Right lobe of liver (tissue), 4 donors: ENCODE data around the gene ETHE1.

ENCODE experiments used
- POLR2A ChIP-seq: fragments of 450-650 bp; IDR thresholded peaks from one replicate; pipeline ENCODE4 v1.6.1; 2017; ENCODE audit warnings: antibody characterized with exemption, mild to moderate bottlenecking
- TF ChIP-seq, protein P1 (sequence below), 4 donors: fragments of 200-600 bp in 3 of 4; fragments of 450-650 bp in 1 of 4; IDR thresholded peaks; one replicate each; pipeline versions ENCODE4 v1.5.1 to v1.8.0; 2016 to 2022; ENCODE audit warnings: antibody characterized with exemption in 4 of 4, mild to moderate bottlenecking in 2 of 4
- donor health status: DM: no; HTN: no; CAD: no.
- donor health status: DM: no; HTN: no; CAD: no.
- donor health status: DM: no; HTN: yes; CAD: no.

DNA sequence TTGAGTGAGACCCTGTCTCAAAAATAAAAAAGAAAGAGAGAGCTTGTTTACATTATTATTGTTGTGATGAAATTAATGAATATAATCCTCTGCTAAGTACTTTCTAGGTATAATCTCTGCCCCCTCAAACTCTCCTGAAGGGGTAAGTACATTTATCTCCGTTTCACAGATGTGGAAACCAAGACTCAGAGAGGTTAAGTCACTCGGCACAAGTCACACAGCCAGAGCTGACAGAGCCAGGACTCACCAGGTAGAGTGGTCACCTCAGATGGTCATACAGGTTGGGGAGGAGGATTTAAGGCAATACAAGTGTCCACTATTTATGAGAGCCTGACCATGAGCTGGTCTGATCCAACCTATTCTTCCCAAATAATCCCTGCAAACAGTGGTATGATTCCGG is 46.4 kb downstream of the ETHE1 start:
- TF ChIP-seq, protein P1, sequence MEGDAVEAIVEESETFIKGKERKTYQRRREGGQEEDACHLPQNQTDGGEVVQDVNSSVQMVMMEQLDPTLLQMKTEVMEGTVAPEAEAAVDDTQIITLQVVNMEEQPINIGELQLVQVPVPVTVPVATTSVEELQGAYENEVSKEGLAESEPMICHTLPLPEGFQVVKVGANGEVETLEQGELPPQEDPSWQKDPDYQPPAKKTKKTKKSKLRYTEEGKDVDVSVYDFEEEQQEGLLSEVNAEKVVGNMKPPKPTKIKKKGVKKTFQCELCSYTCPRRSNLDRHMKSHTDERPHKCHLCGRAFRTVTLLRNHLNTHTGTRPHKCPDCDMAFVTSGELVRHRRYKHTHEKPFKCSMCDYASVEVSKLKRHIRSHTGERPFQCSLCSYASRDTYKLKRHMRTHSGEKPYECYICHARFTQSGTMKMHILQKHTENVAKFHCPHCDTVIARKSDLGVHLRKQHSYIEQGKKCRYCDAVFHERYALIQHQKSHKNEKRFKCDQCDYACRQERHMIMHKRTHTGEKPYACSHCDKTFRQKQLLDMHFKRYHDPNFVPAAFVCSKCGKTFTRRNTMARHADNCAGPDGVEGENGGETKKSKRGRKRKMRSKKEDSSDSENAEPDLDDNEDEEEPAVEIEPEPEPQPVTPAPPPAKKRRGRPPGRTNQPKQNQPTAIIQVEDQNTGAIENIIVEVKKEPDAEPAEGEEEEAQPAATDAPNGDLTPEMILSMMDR (IDR thresholded peaks at IDR 0.05), result no peak
- no peak for TF ChIP-seq POLR2A
